ENCODE results near the gene AVL9. TPM values are rescaled to one million over a fixed set of nuclear protein-coding genes. Genes with fewer than 3 reads are reported as not detected.
A peak's percentile ranks its signal among the peaks of the same experiment; 100 is the strongest.

Gene AVL9
- polyA plus RNA-seq, 4 donors: 24.5 to 30.3 (median 29.0) TPM

DNA sequence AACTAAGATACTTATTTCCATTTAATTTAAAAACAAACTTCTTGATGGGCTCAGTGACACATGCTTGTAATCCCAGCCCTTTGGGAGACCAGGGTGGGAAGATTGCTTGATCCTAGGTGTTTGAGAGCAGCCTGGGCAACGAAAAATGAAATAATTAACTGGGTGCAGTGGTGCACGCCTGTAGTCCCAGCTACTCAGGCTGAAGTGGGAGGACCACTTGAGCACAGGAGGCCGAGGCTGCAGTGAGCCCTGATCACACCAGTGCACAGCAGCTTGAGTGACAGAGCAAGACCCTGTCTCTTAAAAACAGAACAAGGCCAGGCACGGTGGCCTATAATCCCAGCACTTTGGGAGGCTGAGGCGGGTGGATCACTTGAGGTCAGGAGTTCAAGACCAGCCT lies 37.4 kb downstream of the AVL9 start:
- no peak for DNase-seq (ENCODE audit: low read depth in 4 of 4, low spot score in 3 of 4)

DNA sequence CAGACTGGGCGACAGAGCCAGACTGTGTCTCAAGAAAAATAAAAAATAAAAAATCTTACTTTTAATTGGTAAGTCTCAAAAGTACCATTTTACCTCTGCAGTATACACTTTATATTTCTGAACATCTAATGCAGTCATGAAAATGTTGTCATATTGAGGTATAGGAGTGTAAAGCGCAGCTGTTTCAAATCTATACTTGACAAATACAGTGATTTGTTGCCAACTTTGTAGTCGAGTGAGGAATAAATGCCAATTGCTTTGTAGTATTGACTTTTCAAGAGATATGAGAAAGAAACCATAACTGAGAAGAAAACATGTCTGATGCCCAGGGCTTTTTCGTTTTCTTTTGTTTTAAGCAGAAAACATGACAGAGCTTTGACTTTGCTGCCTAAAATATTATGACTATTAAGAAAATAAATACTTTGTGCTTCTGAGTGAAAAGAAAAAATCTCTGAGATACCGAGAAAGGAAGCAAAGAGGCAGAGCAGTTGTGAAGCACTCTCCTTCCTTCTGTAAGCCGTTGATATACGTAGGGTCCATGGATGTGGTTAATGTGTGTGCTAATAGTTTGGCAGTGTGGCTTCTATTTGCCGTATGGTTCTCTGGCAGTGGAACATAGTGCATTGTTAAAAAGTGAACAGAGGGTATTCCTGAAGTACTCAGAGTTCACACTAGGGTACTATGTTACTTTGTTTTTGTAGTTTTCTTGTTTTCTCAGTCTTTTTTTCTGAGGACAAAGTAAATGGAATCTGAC lies 38.2 kb downstream of the AVL9 start:
- no peak for DNase-seq (ENCODE audit: low read depth in 4 of 4, low spot score in 3 of 4)

DNA sequence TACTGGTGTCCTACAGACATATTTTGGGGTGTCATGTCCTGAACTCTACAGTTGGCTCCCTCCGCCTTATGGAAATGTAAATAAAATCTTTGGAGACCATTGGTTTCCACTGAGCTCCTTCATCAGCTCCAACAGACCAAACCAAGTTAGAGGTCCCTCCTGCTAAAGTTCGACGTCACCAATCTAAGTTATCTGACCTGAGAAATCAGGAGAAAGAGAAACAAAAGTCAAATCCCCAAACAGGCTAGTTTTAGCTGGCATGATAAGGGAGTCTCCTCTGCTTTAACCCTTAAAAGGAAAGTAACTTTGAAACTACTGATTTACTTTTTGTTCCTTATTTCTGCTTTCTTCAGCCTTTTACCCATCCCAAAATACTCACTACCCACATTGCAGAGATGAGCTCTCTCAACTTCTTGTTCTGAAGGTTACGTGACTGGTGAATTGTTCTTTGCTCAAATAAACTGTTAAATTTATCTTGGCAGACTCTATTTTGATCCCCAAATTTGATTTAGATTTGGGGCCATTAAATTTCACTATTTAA lies 39.9 kb downstream of the AVL9 start:
- DNase-seq (ENCODE audit: low read depth in 4 of 4, low spot score in 3 of 4): no peak

DNA sequence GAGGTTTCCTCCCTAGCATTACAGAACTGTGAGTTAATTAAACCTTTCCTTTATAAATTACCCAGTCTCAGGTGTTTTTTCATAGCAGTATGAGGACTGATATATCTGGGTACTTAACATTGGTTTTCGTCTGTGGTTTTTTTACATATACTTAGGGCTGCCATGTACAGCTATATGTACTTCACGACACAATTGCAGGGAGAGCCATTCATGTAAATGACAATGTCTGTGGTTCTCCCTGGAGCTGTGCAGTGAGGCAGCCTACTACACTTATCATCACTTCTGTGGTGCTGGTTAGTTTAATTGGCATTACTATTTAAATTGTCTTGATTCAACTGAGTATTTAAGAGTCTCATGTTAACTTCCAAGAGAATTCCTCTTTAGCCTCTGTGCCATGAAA lies 40.7 kb downstream of the AVL9 start:
- no peak for DNase-seq (ENCODE audit: low read depth in 4 of 4, low spot score in 3 of 4)

DNA sequence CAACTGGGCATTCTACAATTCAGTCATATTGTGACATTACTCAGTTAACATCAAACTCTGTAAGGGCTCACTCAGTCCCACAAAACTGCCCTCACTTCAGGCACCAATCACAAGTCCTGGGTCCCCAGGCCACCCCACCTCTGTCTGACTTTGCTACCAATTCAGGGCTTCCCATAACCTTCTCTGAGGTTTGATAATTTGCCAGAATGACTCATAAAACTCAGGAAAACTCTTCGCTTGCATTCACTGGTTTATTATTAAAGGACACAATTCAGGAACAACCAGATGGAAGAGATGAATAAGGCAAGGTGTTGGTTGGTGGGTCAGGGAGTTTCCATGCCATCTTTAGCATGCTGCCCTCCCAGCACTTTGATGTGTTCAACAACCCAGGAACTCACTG lies 41.3 kb downstream of the AVL9 start:
- no peak for DNase-seq (ENCODE audit: low read depth in 4 of 4, low spot score in 3 of 4)

GRCh38 chr7:32537760-32538159 lies 42.5 kb downstream of the AVL9 start:
- no peak for DNase-seq (ENCODE audit: low read depth in 4 of 4, low spot score in 3 of 4)

GRCh38 chr7:32539366-32539765 lies 44.1 kb downstream of the AVL9 start:
- DNase-seq (ENCODE audit: low read depth in 4 of 4, low spot score in 3 of 4): no peak

DNA sequence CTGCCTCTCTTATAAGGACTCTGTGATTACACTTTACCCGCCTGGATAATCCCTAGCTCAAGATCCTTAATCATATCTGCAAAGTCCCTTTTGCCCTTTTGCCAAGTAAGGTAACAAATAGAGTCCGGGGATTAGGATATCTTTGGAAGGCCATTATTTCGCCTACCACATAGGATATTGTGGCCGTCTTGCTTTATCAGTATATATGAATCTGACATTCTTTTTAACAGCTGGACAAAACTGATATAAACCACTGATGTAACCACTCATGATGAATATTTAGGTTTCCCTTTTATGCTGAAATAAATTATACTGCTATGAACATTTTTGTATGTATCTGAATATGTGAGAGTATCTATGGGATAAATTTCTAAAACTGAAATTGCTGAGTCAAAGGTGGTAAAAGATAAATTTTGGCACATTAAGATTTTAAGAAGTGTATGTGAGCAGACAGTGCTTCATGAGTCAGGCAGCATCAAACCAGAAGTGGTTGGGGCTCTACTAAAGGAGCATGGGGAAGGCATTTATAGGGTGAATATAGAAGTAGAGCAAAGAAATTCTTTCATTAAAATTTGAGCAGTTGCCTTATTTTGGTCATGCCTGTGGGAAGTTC lies 44.7 kb downstream of the AVL9 start:
- DNase-seq (ENCODE audit: low read depth in 4 of 4, low spot score in 3 of 4): no peak

DNA sequence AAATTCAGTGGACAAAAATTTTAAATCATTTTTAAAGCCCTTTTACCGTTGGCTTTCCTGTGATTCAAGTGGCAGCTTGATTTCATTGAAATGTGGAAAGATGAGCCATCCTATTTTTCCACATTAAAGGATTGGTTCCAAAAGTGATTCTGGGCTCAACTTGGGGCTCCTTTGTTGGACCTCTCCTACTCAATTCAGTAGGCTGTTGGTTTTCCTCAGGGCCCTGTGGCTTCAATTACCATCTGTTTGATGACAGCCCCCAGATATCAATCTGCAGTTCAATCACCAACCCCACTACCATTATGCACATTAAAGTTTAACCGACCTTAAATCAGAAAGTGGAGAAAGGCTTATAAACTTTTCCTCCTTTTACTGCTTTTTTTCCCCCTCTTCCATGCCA lies 47.3 kb downstream of the AVL9 start:
- no peak for DNase-seq (ENCODE audit: low read depth in 4 of 4, low spot score in 3 of 4)

- DNase-seq (ENCODE audit: low read depth in 4 of 4, low spot score in 3 of 4): no peak
Measured at GRCh38 chr7:32559480-32559879, 64.2 kb downstream of the AVL9 start.

DNA sequence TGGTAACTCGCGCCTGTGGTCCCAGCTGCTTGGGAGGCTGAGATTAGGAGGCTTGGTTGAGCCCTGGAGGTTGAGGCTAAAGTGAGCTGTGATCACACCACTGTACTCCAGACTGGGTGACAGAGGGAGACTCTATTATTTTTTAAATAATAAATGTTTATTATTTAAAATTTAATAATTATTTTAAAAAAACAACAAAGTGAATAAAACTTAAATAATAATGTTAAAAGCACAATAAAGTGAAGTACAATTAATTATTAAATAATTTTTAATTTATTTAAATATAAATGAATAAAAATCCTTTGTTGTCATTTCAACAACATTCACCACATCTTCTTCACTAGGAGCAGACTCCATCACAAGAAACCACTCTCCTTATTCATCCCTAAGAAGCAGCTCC lies 64.8 kb downstream of the AVL9 start:
- no peak for DNase-seq (ENCODE audit: low read depth in 4 of 4, low spot score in 3 of 4)

DNA sequence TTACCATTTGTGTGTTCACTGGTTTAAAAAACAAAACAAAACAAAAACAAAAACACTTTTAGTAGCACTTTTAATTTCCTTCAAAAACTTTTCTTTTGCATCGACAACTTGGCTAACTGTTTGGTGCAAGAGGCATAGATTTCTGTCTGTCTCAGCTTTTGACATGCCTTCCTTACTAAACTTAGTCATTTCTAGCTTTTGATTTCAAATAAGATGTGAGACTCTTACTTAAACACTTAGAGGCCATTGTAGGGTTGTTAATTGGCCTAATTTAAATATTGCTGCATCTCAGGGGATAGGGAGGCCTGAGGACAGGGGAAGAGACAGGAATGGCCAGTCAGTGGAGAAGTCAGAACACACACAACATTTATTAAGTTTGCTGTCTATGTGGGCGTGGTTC lies 66.3 kb downstream of the AVL9 start:
- no peak for DNase-seq (ENCODE audit: low read depth in 4 of 4, low spot score in 3 of 4)

DNA sequence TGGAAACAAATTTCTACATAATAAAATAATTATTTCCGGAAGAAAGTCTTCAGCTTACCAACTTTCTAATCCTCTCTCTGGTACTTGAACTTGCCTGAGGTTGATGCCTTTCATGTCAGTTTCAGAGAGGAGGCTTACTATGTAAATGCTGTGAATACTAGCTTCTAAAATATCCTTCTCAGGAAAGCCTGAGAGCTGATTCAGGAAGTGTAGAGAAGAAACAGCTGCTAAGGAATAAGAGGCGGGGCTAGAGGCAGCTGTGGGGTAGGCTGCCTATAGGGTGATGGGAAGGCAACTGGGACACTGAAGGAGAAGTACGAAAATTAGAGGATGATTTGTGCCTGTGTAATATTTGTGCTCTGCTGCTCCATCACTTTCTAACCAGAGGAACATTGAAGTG lies 69.3 kb downstream of the AVL9 start:
- peak in 2 of 4 donors; percentile 18 to 35 for DNase-seq (ENCODE audit: low read depth in 4 of 4, low spot score in 3 of 4)

- no peak for DNase-seq (ENCODE audit: low read depth in 4 of 4, low spot score in 3 of 4)
Measured at GRCh38 chr7:32569388-32570289, 74.3 kb downstream of the AVL9 start.

- DNase-seq (ENCODE audit: low read depth in 4 of 4, low spot score in 3 of 4): no peak
Measured at GRCh38 chr7:32573110-32573687, 77.9 kb downstream of the AVL9 start.

GRCh38 chr7:32574626-32575025 lies 79.3 kb downstream of the AVL9 start:
- no peak for DNase-seq (ENCODE audit: low read depth in 4 of 4, low spot score in 3 of 4)

- DNase-seq (ENCODE audit: low read depth in 4 of 4, low spot score in 3 of 4): no peak
Measured at GRCh38 chr7:32577421-32577820, 82.1 kb downstream of the AVL9 start.

DNA sequence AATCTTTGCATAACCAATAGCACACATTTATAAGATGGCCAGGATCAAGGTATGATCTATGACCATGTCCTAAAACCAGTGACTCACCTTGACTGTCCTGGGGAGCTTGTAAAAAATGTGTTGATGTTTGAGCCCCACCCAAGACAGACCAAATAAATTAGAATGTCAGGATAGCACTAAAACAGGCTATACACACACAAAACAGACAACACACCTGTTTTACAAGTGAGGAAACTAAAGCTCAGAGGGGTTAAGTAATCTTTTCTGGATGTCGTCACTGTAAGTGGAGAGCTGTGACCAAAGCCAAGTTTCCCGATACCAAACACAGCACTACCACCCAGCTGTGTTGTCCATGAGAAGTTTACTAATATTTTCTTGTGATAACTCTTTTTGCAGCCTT lies 84.5 kb downstream of the AVL9 start:
- no peak for DNase-seq (ENCODE audit: low read depth in 4 of 4, low spot score in 3 of 4)

GRCh38 chr7:32580646-32581045 lies 85.4 kb downstream of the AVL9 start:
- no peak for DNase-seq (ENCODE audit: low read depth in 4 of 4, low spot score in 3 of 4)

DNA sequence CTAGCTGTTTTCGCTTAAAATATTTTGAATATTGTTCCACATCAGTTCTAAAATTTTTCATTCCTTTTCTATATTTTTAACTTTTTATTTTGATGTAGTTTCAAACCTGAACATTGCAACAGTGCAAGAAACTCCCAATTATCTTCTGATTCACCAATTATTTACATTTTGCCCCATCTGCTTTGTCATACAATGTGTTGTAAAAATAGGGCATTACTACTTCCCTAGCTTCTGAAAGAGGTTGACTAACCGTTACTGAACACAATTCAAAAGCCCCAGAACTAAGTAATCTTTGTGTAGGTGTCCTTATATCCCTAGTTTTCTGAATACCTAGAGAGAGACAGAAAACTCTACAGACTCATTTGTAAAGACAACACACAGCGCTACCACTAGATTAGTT lies 86.7 kb downstream of the AVL9 start:
- no peak for DNase-seq (ENCODE audit: low read depth in 4 of 4, low spot score in 3 of 4)

- DNase-seq (ENCODE audit: low read depth in 4 of 4, low spot score in 3 of 4): no peak
Measured at GRCh38 chr7:32583791-32584190, 88.5 kb downstream of the AVL9 start.
